Liver (tissue), 9 donors: ENCODE results near the gene CDC42EP1. TPM values are rescaled to one million over a fixed set of nuclear protein-coding genes. Genes with fewer than 3 reads are reported as not detected.

Source experiments
- DNase-seq: peaks from one replicate; pipeline ENCODE4 v3.0.0-alpha.2; 2017; ENCODE audit warnings: low spot score
- H3K27ac ChIP-seq, 2 donors: one replicate each; pipeline ENCODE4 v1.7.0; 2013; ENCODE audit warnings: inconsistent platforms in 2 of 2, low read length in 2 of 2, control low read depth in 1 of 2, low read depth in 1 of 2, mild to moderate bottlenecking in 1 of 2
- H3K27me3 ChIP-seq, 4 donors: one replicate each; pipeline versions ENCODE4 v1.6.1 to v1.7.0; 2013; ENCODE audit warnings: low read length in 3 of 4, inconsistent platforms in 1 of 4, mild to moderate bottlenecking in 1 of 4, moderate library complexity in 1 of 4; ENCODE audit not compliant: control insufficient read depth in 4 of 4, insufficient read depth in 4 of 4
- H3K36me3 ChIP-seq, 4 donors: one replicate each; pipeline versions ENCODE4 v1.6.1 to v1.7.0; 2013; ENCODE audit warnings: low read length in 3 of 4, mild to moderate bottlenecking in 3 of 4, low read depth in 1 of 4, moderate library complexity in 1 of 4; ENCODE audit not compliant: control insufficient read depth in 4 of 4, insufficient read depth in 3 of 4
- H3K4me1 ChIP-seq, 4 donors: one replicate each; pipeline versions ENCODE4 v1.6.1 to v1.7.0; 2013; ENCODE audit warnings: low read length in 3 of 4, mild to moderate bottlenecking in 3 of 4, moderate library complexity in 1 of 4; ENCODE audit not compliant: control insufficient read depth in 4 of 4, insufficient read depth in 4 of 4
- H3K4me3 ChIP-seq, 3 donors: one replicate each; pipeline versions ENCODE4 v1.6.1 to v1.7.0; 2013; ENCODE audit warnings: low read length in 3 of 3, control low read depth in 1 of 3, low read depth in 1 of 3, mild to moderate bottlenecking in 1 of 3
- H3K9ac ChIP-seq, 2 donors: one replicate each; pipeline ENCODE4 v1.7.0; 2013; ENCODE audit warnings: low read length in 2 of 2, mild to moderate bottlenecking in 2 of 2, moderate library complexity in 2 of 2, control low read depth in 1 of 2, low read depth in 1 of 2
- H3K9me3 ChIP-seq, 4 donors: one replicate each; pipeline versions ENCODE4 v1.6.1 to v1.7.0; 2013; ENCODE audit warnings: low read length in 3 of 4; ENCODE audit not compliant: control insufficient read depth in 4 of 4
- ATF3 ChIP-seq: IDR thresholded peaks from 2 replicates; pipeline ENCODE4 v1.6.1; 2016; ENCODE audit warnings: antibody characterized with exemption
- CTCF ChIP-seq: fragments of 150-350 bp; IDR thresholded peaks from 2 replicates; pipeline ENCODE4 v1.5.1; 2017; ENCODE audit warnings: improper control_type of control experiment, low read depth, low read length; ENCODE audit not compliant: missing input control
- EGR1 ChIP-seq, 2 donors: IDR thresholded peaks; 2 replicates each; pipeline ENCODE4 v1.6.1; 2016 to 2018; ENCODE audit warnings: antibody characterized with exemption in 2 of 2, low read depth in 2 of 2
- FOXA1 ChIP-seq: IDR thresholded peaks from 2 replicates; pipeline ENCODE4 v1.6.1; 2016; ENCODE audit warnings: antibody characterized with exemption
- FOXA2 ChIP-seq: IDR thresholded peaks from 2 replicates; pipeline ENCODE4 v1.6.1; 2016; ENCODE audit warnings: antibody characterized with exemption
- GABPA ChIP-seq, 2 donors: IDR thresholded peaks in 1 of 2; conservative IDR thresholded peaks in 1 of 2; 2 replicates each; pipeline ENCODE4 v1.6.1; 2016; ENCODE audit warnings: antibody characterized with exemption in 2 of 2, mild to moderate bottlenecking in 1 of 2, moderate library complexity in 1 of 2
- HNF4A ChIP-seq, 2 donors: conservative IDR thresholded peaks; 2 replicates each; pipeline ENCODE4 v1.6.1; 2016; ENCODE audit warnings: antibody characterized with exemption in 2 of 2, mild to moderate bottlenecking in 2 of 2
- HNF4G ChIP-seq: IDR thresholded peaks from 2 replicates; pipeline ENCODE4 v1.6.1; 2016; ENCODE audit warnings: antibody characterized with exemption
- JUND ChIP-seq, 2 donors: IDR thresholded peaks; 2 replicates each; pipeline ENCODE4 v1.6.1; 2016; ENCODE audit warnings: antibody characterized with exemption in 2 of 2
- MAX ChIP-seq: IDR thresholded peaks from 2 replicates; pipeline ENCODE4 v1.6.1; 2016; ENCODE audit warnings: antibody characterized with exemption
- NR2F2 ChIP-seq: IDR thresholded peaks from 2 replicates; pipeline ENCODE4 v1.6.1; 2016; ENCODE audit warnings: antibody characterized with exemption
- RAD21 ChIP-seq, 2 donors: IDR thresholded peaks; 2 replicates each; pipeline ENCODE4 v1.6.1; 2016; ENCODE audit warnings: antibody characterized with exemption in 2 of 2, mild to moderate bottlenecking in 2 of 2
- REST ChIP-seq: IDR thresholded peaks from 2 replicates; pipeline ENCODE4 v1.6.1; 2016; ENCODE audit warnings: antibody characterized with exemption, mild to moderate bottlenecking
- RXRA ChIP-seq, 2 donors: IDR thresholded peaks; 2 replicates each; pipeline ENCODE4 v1.6.1; 2017 to 2018; ENCODE audit warnings: antibody characterized with exemption in 2 of 2, mild to moderate bottlenecking in 1 of 2
- SP1 ChIP-seq: IDR thresholded peaks from 2 replicates; pipeline ENCODE4 v1.6.1; 2018; ENCODE audit warnings: antibody characterized with exemption, mild to moderate bottlenecking
- TAF1 ChIP-seq: conservative IDR thresholded peaks from 2 replicates; pipeline ENCODE4 v1.6.1; 2016; ENCODE audit warnings: antibody characterized with exemption, mild to moderate bottlenecking
- YY1 ChIP-seq: IDR thresholded peaks from 2 replicates; pipeline ENCODE4 v1.6.1; 2016; ENCODE audit warnings: antibody characterized with exemption, mild to moderate bottlenecking
- ZBTB33 ChIP-seq: IDR thresholded peaks from 2 replicates; pipeline ENCODE4 v1.6.1; 2016; ENCODE audit warnings: antibody characterized with exemption
- WGBS: extraction: QIAGEN DNeasy Blood & Tissue Kit; methylation state at CpG from one replicate; pipeline ENCODE4 v1.1.7; 2013; 5-methylcytosine and 5-hydroxymethylcytosine counted together
- polyA plus RNA-seq, 2 donors: library from polyadenylated mRNA; stranded (reverse) in 1 of 2; unstranded in 1 of 2; fragments of 200-250 nt in 1 of 2; fragments of >200 nt in 1 of 2; fragmentation: Nextera tagmentation in 1 of 2; extraction: Ambion mirVana in 1 of 2; gene quantifications; one replicate each; pipeline versions ENCODE4 v1.2.1 to v1.2.3, GENCODE V29; 2013 to 2015
- total RNA-seq, 2 donors: library from RNA; depleted of rRNA; stranded (reverse); fragments of >200 nt; gene quantifications; one replicate each; pipeline ENCODE4 v1.2.3, GENCODE V29; 2014
- donor health status: healthy.
- donor health status: healthy.
- donor health status: healthy.
- donor health status: healthy.
- donor health status: healthy.

CDC42EP1 gene
- total and polyA plus RNA-seq, 4 donors, result 10.2 to 66.6 (median 31.2) TPM

- peaks cover 21 to 77% (median 58%) of the 10 kb centered on the region in 4 donors for H3K4me1 ChIP-seq
- H3K27ac ChIP-seq, result peak overlapping the region; percentile 84 to 91
- H3K36me3 ChIP-seq, result peaks cover 3 to 14% (median 7%) of the 10 kb centered on the region in 4 donors
- TF ChIP-seq RXRA (IDR thresholded peaks at IDR 0.05), result peak; percentile 71 to 81
- peak; percentile 66 for TF ChIP-seq SP1
- peak; percentile 62 for TF ChIP-seq ZBTB33
- TF ChIP-seq FOXA2, result no peak
- TF ChIP-seq HNF4A (conservative IDR thresholded peaks at IDR 0.05), result peak; percentile 36 to 70
- peak; percentile 15 to 26 for TF ChIP-seq RAD21 (IDR thresholded peaks at IDR 0.05)
- TF ChIP-seq HNF4G, result no peak
- TF ChIP-seq CTCF, result no peak
- peak in 1 of 2 donors; percentile 48 for TF ChIP-seq GABPA (IDR thresholded peaks at IDR 0.05 in 1 of 2, conservative IDR thresholded peaks at IDR 0.05 in 1 of 2)
- peak in 1 of 2 donors; percentile 26 for TF ChIP-seq EGR1 (IDR thresholded peaks at IDR 0.05; ENCODE audit: low read depth in 2 of 2)
- no peak for TF ChIP-seq FOXA1
- peak; percentile 31 for TF ChIP-seq NR2F2
- no peak for TF ChIP-seq TAF1
- peak; percentile 19 to 59 for TF ChIP-seq JUND (IDR thresholded peaks at IDR 0.05)
- TF ChIP-seq ATF3, result no peak
- peak; percentile 87 for TF ChIP-seq MAX
- TF ChIP-seq REST, result peak; percentile 25
- peak; percentile 71 for TF ChIP-seq YY1
- peak; percentile 75 for DNase-seq
- no peaks in the 10 kb centered on the region for H3K9me3 ChIP-seq
- no peaks in the 10 kb centered on the region for H3K27me3 ChIP-seq
- peak overlapping the region in 1 of 2 donors; percentile 32 for H3K9ac ChIP-seq
- 27% methylated on average over 21 of the region's 21 CpGs for WGBS
- no peak overlapping the region for H3K4me3 ChIP-seq
These were observed 9.0 kb downstream of the CDC42EP1 start for GRCh38 chr22:37569009-37569920.
